ENCODE data around the gene MSH3. TPM values are rescaled to one million over a fixed set of nuclear protein-coding genes. Genes with fewer than 3 reads are reported as not detected.
A peak's percentile ranks its signal among the peaks of the same experiment; 100 is the strongest.
"Not testable (repeated sequence)": the region's sequence is repeated elsewhere in the genome, so short reads cannot be mapped to it uniquely, and the experiment has no call there.

MSH3 gene
- total RNA-seq, 1 experiment from 2014 or later: 21.9 TPM

DNA sequence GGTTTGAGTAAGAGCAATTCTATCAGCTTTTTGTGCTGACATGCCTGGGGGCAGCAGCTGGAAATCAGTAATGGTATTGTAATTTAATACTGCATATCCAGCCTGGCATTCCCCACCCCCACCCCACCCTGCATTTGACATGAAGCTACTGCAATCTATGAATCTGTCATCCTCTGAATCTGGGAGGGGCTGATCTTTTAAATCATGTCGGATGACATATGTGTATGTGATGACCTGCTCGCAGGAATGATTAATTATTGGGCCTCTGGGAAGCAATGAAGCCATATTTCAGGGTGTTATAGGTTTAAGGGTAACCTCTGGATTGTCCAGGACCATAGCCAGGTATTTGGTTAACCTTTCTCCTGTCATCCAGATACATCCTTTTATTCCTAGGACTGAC, 241.1 kb downstream of the MSH3 start:
- BruUV-seq (replicated peaks): no TSS peak
- TF ChIP-seq, protein P1, sequence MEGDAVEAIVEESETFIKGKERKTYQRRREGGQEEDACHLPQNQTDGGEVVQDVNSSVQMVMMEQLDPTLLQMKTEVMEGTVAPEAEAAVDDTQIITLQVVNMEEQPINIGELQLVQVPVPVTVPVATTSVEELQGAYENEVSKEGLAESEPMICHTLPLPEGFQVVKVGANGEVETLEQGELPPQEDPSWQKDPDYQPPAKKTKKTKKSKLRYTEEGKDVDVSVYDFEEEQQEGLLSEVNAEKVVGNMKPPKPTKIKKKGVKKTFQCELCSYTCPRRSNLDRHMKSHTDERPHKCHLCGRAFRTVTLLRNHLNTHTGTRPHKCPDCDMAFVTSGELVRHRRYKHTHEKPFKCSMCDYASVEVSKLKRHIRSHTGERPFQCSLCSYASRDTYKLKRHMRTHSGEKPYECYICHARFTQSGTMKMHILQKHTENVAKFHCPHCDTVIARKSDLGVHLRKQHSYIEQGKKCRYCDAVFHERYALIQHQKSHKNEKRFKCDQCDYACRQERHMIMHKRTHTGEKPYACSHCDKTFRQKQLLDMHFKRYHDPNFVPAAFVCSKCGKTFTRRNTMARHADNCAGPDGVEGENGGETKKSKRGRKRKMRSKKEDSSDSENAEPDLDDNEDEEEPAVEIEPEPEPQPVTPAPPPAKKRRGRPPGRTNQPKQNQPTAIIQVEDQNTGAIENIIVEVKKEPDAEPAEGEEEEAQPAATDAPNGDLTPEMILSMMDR (IDR thresholded peaks at IDR 0.05; ENCODE audit: unreplicated experiment): no peak
- no peaks in the 10 kb centered on the region for H3K27me3 Mint-ChIP-seq (ENCODE audit: insufficient read depth, unreplicated experiment)
- no peak for DNase-seq (ENCODE audit: unreplicated experiment)
- no peaks in the 10 kb centered on the region for H3K4me1 Mint-ChIP-seq (ENCODE audit: insufficient read depth, unreplicated experiment)
- H3K9me3 Mint-ChIP-seq (ENCODE audit: unreplicated experiment): no peaks in the 10 kb centered on the region
- intact Hi-C loops (cut with micrococcal nuclease): no loop called here
- H3K27ac Mint-ChIP-seq (ENCODE audit: low read depth, unreplicated experiment): no peak overlapping the region
- ChIA-PET POLR2A (no interaction called here), CTCF (no interaction called here)
- H3K36me3 Mint-ChIP-seq (ENCODE audit: insufficient read depth, unreplicated experiment): peaks cover 3% of the 10 kb centered on the region
- no peak overlapping the region for H3K4me3 Mint-ChIP-seq (ENCODE audit: unreplicated experiment)

- H3K27ac Mint-ChIP-seq (ENCODE audit: low read depth, unreplicated experiment); BruUV-seq (replicated peaks); CTCF ChIA-PET; intact Hi-C loops (cut with micrococcal nuclease); H3K36me3 Mint-ChIP-seq (ENCODE audit: insufficient read depth, unreplicated experiment); H3K4me3 Mint-ChIP-seq (ENCODE audit: unreplicated experiment); H3K27me3 Mint-ChIP-seq (ENCODE audit: insufficient read depth, unreplicated experiment); H3K9me3 Mint-ChIP-seq (ENCODE audit: unreplicated experiment); H3K4me1 Mint-ChIP-seq (ENCODE audit: insufficient read depth, unreplicated experiment); DNase-seq (ENCODE audit: unreplicated experiment); POLR2A ChIA-PET: not testable (repeated sequence)
Observed at GRCh38 chr5:80902624-80903023, 248.2 kb downstream of the MSH3 start.

GRCh38 chr5:80904533-80905187, 250.2 kb downstream of the MSH3 start:
- H3K4me1 Mint-ChIP-seq (ENCODE audit: insufficient read depth, unreplicated experiment): no peaks in the 10 kb centered on the region
- peaks cover 10% of the 10 kb centered on the region for H3K9me3 Mint-ChIP-seq (ENCODE audit: unreplicated experiment)
- no TSS peak for BruUV-seq (replicated peaks)
- intact Hi-C loops (cut with micrococcal nuclease): no loop called here
- CTCF ChIA-PET: no interaction called here
- DNase-seq (ENCODE audit: unreplicated experiment): no peak
- TF ChIP-seq, protein P1 (IDR thresholded peaks at IDR 0.05; ENCODE audit: unreplicated experiment): no peak
- no peak overlapping the region for H3K4me3 Mint-ChIP-seq (ENCODE audit: unreplicated experiment)
- H3K36me3 Mint-ChIP-seq (ENCODE audit: insufficient read depth, unreplicated experiment): peaks cover 4% of the 10 kb centered on the region
- POLR2A ChIA-PET: interaction anchor here (1.2 kb wide), 1 partner anchor 16 kb away, joined by 3 read pairs; no protein-coding TSS in a partner anchor
- H3K27me3 Mint-ChIP-seq (ENCODE audit: insufficient read depth, unreplicated experiment): no peaks in the 10 kb centered on the region
- H3K27ac Mint-ChIP-seq (ENCODE audit: low read depth, unreplicated experiment): no peak overlapping the region

DNA sequence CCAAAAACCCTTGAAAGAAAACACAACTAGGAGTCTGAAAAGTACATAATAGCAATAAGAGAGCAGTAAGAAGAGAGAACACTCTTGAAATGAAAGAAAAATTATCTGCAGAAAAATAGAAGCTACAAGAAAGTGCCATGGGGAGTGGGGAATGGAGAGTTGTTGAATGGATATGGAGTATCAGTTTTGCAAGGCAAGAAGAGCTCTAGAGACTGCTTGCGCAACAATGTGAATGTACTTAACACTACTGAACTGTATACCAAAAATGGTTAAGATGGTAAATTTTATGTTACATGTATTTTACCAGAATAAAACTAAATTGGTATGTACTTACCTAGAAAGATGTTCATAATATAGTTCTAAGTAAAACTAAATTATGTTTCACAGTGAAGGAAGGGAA, 251.0 kb downstream of the MSH3 start:
- no peaks in the 10 kb centered on the region for H3K4me1 Mint-ChIP-seq (ENCODE audit: insufficient read depth, unreplicated experiment)
- DNase-seq (ENCODE audit: unreplicated experiment): peak; percentile 2
- BruUV-seq (replicated peaks): no TSS peak
- no peaks in the 10 kb centered on the region for H3K27me3 Mint-ChIP-seq (ENCODE audit: insufficient read depth, unreplicated experiment)
- ChIA-PET POLR2A (interaction anchor here (1.2 kb wide), 1 partner anchor 17 kb away, joined by 3 read pairs; no protein-coding TSS in a partner anchor), CTCF (no interaction called here)
- peaks cover 10% of the 10 kb centered on the region for H3K9me3 Mint-ChIP-seq (ENCODE audit: unreplicated experiment)
- intact Hi-C loops (cut with micrococcal nuclease): no loop called here
- H3K36me3 Mint-ChIP-seq (ENCODE audit: insufficient read depth, unreplicated experiment): peaks cover 4% of the 10 kb centered on the region
- H3K27ac Mint-ChIP-seq (ENCODE audit: low read depth, unreplicated experiment): no peak overlapping the region
- H3K4me3 Mint-ChIP-seq (ENCODE audit: unreplicated experiment): no peak overlapping the region
- TF ChIP-seq, protein P1 (IDR thresholded peaks at IDR 0.05; ENCODE audit: unreplicated experiment): no peak

DNA sequence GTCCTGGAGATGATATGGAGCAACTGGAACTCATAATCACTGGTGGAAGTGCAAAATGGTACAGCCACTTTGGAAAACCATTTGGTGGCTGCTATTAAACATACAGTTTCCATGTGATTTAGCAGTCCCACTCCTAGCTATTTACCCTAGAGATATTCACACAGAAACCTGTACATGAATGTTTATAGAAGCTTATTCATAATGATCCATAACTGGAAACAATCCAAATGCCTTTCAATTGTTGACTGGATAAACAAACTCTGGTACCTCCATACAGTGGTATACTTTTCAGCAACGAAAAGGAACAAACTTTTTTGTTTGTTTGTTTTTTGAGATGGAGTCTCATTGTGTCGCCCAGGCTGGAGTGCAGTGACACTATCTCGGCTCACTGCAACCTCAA, 258.0 kb downstream of the MSH3 start:
- no peak overlapping the region for H3K4me3 Mint-ChIP-seq (ENCODE audit: unreplicated experiment)
- DNase-seq (ENCODE audit: unreplicated experiment): no peak
- H3K36me3 Mint-ChIP-seq (ENCODE audit: insufficient read depth, unreplicated experiment): peaks cover 4% of the 10 kb centered on the region
- no peaks in the 10 kb centered on the region for H3K27me3 Mint-ChIP-seq (ENCODE audit: insufficient read depth, unreplicated experiment)
- TF ChIP-seq, protein P1 (IDR thresholded peaks at IDR 0.05; ENCODE audit: unreplicated experiment): no peak
- BruUV-seq (replicated peaks): no TSS peak
- no peaks in the 10 kb centered on the region for H3K9me3 Mint-ChIP-seq (ENCODE audit: unreplicated experiment)
- intact Hi-C loops (cut with micrococcal nuclease): no loop called here
- ChIA-PET POLR2A (no interaction called here), CTCF (no interaction called here)
- no peak overlapping the region for H3K27ac Mint-ChIP-seq (ENCODE audit: low read depth, unreplicated experiment)
- no peaks in the 10 kb centered on the region for H3K4me1 Mint-ChIP-seq (ENCODE audit: insufficient read depth, unreplicated experiment)

All from MCF 10A (cell line).